CD4-positive, alpha-beta T cell (primary cell): ENCODE measurements around the gene GATD1. TPM values are rescaled to one million over a fixed set of nuclear protein-coding genes. Genes with fewer than 3 reads are reported as not detected.

Source experiments
- ATAC-seq: fragments of 200-7000 bp; cut with Tn5 transposase; one replicate; pipeline ENCODE4 v1.10.0; 2022; ENCODE audit warnings: mild to moderate bottlenecking; ENCODE audit not compliant: poor library complexity
- CTCF ChIA-PET: fragments of 350-600 bp; sonication (Branson Sonifier 250); formaldehyde crosslinking; loops from one replicate; lab custom pipeline; 2021; ENCODE audit warnings: antibody characterized with exemption, inconsistent platforms; lab: Charles Lee
- POLR2A ChIA-PET: fragments of 350-600 bp; sonication (Branson Sonifier 250); formaldehyde crosslinking; loops from one replicate; lab custom pipeline; 2021; ENCODE audit warnings: antibody characterized with exemption, inconsistent platforms; lab: Charles Lee
- DNase-seq, 14 experiments: peaks; one replicate each; pipeline ENCODE4 v3.0.0-alpha.2; 2013 to 2020; ENCODE audit warnings: mixed read lengths in 2 of 14
- H3K27ac ChIP-seq, 2 donors: one replicate each; pipeline versions ENCODE4 v1.5.1 to v1.7.0; 2013; ENCODE audit warnings: low read length in 2 of 2, low read depth in 1 of 2, mild to moderate bottlenecking in 1 of 2
- H3K27me3 ChIP-seq, 2 experiments: 1 replicate in 1 of 2; 2 replicates in 1 of 2; pipeline versions ENCODE4 v1.6.1 to v1.7.0; 2013; ENCODE audit warnings: low read length in 2 of 2, control low read depth in 1 of 2, mild to moderate bottlenecking in 1 of 2, moderate library complexity in 1 of 2; ENCODE audit not compliant: insufficient read depth in 2 of 2, control insufficient read depth in 1 of 2
- H3K36me3 ChIP-seq: one replicate; pipeline ENCODE4 v1.6.1; 2013; ENCODE audit warnings: low read length, control low read depth; ENCODE audit not compliant: insufficient read depth
- H3K4me1 ChIP-seq: one replicate; pipeline ENCODE4 v1.6.1; 2013; ENCODE audit warnings: low read length, control low read depth; ENCODE audit not compliant: insufficient read depth
- H3K4me3 ChIP-seq: one replicate; pipeline ENCODE4 v1.5.1; 2013; ENCODE audit warnings: mild to moderate bottlenecking, low read length, moderate library complexity
- H3K9me3 ChIP-seq, 2 experiments: 1 replicate in 1 of 2; 2 replicates in 1 of 2; pipeline versions ENCODE4 v1.6.1 to v1.7.0; 2013; ENCODE audit warnings: low read length in 2 of 2, mild to moderate bottlenecking in 2 of 2, control low read depth in 1 of 2, moderate library complexity in 1 of 2; ENCODE audit not compliant: control insufficient read depth in 1 of 2, insufficient read depth in 1 of 2
- H3K27ac Mint-ChIP-seq: one replicate; pipeline ENCODE4 v1.8.0; 2020; ENCODE audit warnings: mixed read lengths
- H3K27me3 Mint-ChIP-seq: one replicate; pipeline ENCODE4 v1.8.0; 2021; ENCODE audit warnings: mixed read lengths
- H3K36me3 Mint-ChIP-seq: one replicate; pipeline ENCODE4 v1.8.0; 2021; ENCODE audit warnings: low read depth, mixed read lengths
- H3K4me1 Mint-ChIP-seq: one replicate; pipeline ENCODE4 v1.8.0; 2021; ENCODE audit warnings: low read depth, mixed read lengths
- H3K4me3 Mint-ChIP-seq: one replicate; pipeline ENCODE4 v1.8.0; 2020; ENCODE audit warnings: mild to moderate bottlenecking, mixed read lengths
- H3K9me3 Mint-ChIP-seq: one replicate; pipeline ENCODE4 v1.8.0; 2020; ENCODE audit warnings: mixed read lengths
- CTCF ChIP-seq: fragments of 200-600 bp; IDR thresholded peaks from one replicate; pipeline ENCODE4 v1.8.0; 2022; ENCODE audit warnings: antibody characterized with exemption, mild to moderate bottlenecking
- intact Hi-C, 2 experiments: fragments of 100-400 bp; cut with DNase I in 1 of 2; cut with micrococcal nuclease in 1 of 2; formaldehyde crosslinking; loops; one replicate each; pipeline versions ENCODE4 v1.15.1 to v1.9.0; 2023 to 2025; cut with DNase I, micrococcal nuclease
- total RNA-seq, 174 experiments: library from RNA in 2 of 174; stranded (reverse) in 2 of 174; gene quantifications; one replicate each; pipeline ENCODE4 v1.2.3 and lab custom pipeline; 2021 to 2026

GATD1 gene
- total RNA-seq, 2 experiments from 2014 or later = 14.7 to 16.1 TPM

- Histone ChIP-seq H3K4me1 (peaks cover 41% of the 10 kb centered on the region), H3K9me3 (no peaks in the 10 kb centered on the region), H3K27me3 (no peaks in the 10 kb centered on the region), H3K27ac (no peak overlapping the region), H3K4me3 (no peak overlapping the region), H3K36me3 (no peaks in the 10 kb centered on the region)
- DNase-seq (no peak), ATAC-seq (no peak)
- Mint-ChIP-seq H3K9me3 (no peaks in the 10 kb centered on the region), H3K4me1 (peaks cover 19% of the 10 kb centered on the region), H3K4me3 (peak overlapping the region; percentile 70), H3K27me3 (no peaks in the 10 kb centered on the region), H3K36me3 (no peaks in the 10 kb centered on the region), H3K27ac (no peak overlapping the region)
- ChIA-PET CTCF (no interaction called here), POLR2A (interaction anchor here (1.5 kb wide), 1 partner anchor 205 kb away, joined by 3 read pairs; no protein-coding TSS in a partner anchor)
- TF ChIP-seq CTCF = no peak
- intact Hi-C loops = loop anchor here in 1 of 2 experiments (2.0 kb wide), 1 partner anchor 15 kb away; no protein-coding TSS in a partner anchor
These were observed 2.8 kb upstream of the GATD1 start for GRCh38 chr11:779955-780532.

GRCh38 chr11:778976-779954 lies 2.0 kb upstream of the GATD1 start:
- H3K27ac ChIP-seq = no peak overlapping the region
- peaks cover 45% of the 10 kb centered on the region for H3K4me1 ChIP-seq
- no peaks in the 10 kb centered on the region for H3K36me3 ChIP-seq
- CTCF ChIA-PET = no interaction called here
- Mint-ChIP-seq H3K4me3 (peak overlapping the region; percentile 70), H3K27me3 (no peaks in the 10 kb centered on the region), H3K36me3 (peaks cover 2% of the 10 kb centered on the region), H3K4me1 (peaks cover 19% of the 10 kb centered on the region), H3K9me3 (no peaks in the 10 kb centered on the region), H3K27ac (no peak overlapping the region)
- DNase-seq (peak in 2 of 14 experiments; percentile 8 to 35), ATAC-seq (no peak)
- no peaks in the 10 kb centered on the region for H3K9me3 ChIP-seq
- no peak overlapping the region for H3K4me3 ChIP-seq
- TF ChIP-seq CTCF = no peak
- intact Hi-C loops = loop anchor here in 1 of 2 experiments (2.0 kb wide), 1 partner anchor 16 kb away; no protein-coding TSS in a partner anchor
- POLR2A ChIA-PET = interaction anchor here (1.5 kb wide), 1 partner anchor 204 kb away, joined by 3 read pairs; no protein-coding TSS in a partner anchor
- H3K27me3 ChIP-seq = no peaks in the 10 kb centered on the region

GRCh38 chr11:776561-777287 lies 563 bp downstream of the GATD1 start:
- Mint-ChIP-seq H3K4me3 (peak overlapping the region; percentile 83), H3K27me3 (no peaks in the 10 kb centered on the region), H3K4me1 (peaks cover 11% of the 10 kb centered on the region), H3K36me3 (peaks cover 3% of the 10 kb centered on the region), H3K27ac (peak overlapping the region; percentile 64), H3K9me3 (no peaks in the 10 kb centered on the region)
- ChIA-PET POLR2A (interaction anchor here (0.5 to 1.4 kb wide), 6 partner anchors 20 to 570 kb away, joined by 3 to 6 read pairs (median 3); partner anchors contain the start of genes BET1L, RIC8A and RPLP2), CTCF (interaction anchor here (0.7 to 1.4 kb wide), 2 partner anchors 33 to 222 kb away, joined by 3 to 4 read pairs; partner anchors contain the start of gene RPLP2)
- TF ChIP-seq CTCF = no peak
- H3K9me3 ChIP-seq = no peaks in the 10 kb centered on the region
- peak overlapping the region; percentile 67 for H3K4me3 ChIP-seq
- intact Hi-C loops = loop anchor here (1.0 to 2.0 kb wide), 3 partner anchors 20 to 81 kb away; partner anchors contain the start of genes DEAF1 (in 1 of the 2), RPLP2 (in 1 of the 2) and TMEM80 (in 1 of the 2)
- H3K4me1 ChIP-seq = peaks cover 48% of the 10 kb centered on the region
- no peaks in the 10 kb centered on the region for H3K27me3 ChIP-seq
- no peak overlapping the region for H3K27ac ChIP-seq
- ATAC-seq (peak; percentile 32), DNase-seq (peak in 4 of 14 experiments; percentile 16 to 44 (median 32))
- H3K36me3 ChIP-seq = peaks cover 12% of the 10 kb centered on the region
